NCI-H2171 (cell line): ENCODE results near the gene AADAT.
"Not testable (repeated sequence)": the region's sequence is repeated elsewhere in the genome, so short reads cannot be mapped to it uniquely, and the experiment has no call there.

Experiments used
- DNase-seq: peaks from one replicate; lab custom pipeline; 2025; lab: John Stamatoyannopoulos, UW

Gene AADAT

DNA sequence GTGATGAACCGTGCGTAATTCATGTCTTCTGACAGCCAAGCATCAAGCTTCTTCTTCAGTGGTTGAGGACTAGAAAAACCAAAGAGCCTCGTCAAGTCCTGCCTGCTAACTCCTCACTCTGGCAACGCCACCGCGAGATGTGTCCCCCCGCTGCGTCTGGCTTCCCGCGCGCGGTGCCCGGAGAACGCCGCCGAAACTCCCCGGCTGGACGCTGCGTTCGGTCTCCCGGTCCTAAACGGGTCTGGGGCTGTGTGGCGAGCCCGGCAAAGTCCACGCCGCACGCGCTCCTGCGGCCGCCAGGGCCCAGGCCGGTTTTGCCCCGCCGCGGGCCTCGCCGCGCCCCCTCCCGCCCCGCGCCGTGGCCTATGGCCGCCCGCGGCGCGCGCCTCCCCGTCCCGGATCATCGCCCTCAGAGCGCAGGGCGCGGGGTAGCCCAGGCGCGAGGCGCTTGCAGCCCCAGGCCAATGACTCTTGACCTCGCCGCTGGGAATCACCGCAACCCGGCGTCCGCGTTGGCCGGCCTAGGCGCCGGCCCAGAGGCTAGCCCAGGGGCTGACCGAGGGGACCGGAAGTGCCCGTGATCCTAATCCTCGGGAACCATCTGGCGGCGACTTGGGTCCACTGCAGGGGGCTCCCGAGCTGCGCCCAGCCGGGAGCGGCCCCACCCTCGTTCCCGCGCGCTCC, at the start of gene AADAT:
TSS of gene AADAT (minus strand) at position 289 of the 684 bp plus-strand sequence. CDS start at position 23, 266 bp downstream.
- peak; percentile 33 for DNase-seq

DNA sequence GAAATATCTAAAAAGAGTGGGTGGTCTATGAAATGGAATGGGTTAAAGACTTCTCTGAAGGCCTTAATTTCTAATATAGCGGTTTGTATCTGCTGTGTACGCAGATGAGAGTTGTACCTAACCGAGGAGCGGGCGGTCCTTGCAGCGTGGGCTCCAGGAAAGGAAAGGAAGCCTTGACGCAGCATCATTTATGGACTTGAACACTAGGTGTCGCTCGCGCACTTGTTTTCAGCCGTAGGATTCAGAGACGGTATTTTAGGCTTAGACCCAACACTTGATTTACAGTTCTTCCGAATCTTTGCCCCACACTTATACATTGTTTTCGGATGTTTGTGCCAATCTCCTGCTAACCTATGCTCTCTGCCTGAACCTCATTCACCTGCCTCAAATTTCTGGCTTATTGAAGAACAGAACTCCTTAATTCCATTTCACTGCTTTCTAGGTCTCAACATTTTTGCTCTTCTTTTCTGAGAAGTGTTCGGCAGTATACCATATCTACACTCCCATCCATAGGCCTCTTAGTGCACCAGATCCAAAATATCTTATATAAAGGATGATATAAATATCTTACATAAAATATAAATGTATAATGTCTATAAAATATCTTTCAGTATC, 48.9 kb upstream of the AADAT start:
- DNase-seq, result peak; percentile 2

DNA sequence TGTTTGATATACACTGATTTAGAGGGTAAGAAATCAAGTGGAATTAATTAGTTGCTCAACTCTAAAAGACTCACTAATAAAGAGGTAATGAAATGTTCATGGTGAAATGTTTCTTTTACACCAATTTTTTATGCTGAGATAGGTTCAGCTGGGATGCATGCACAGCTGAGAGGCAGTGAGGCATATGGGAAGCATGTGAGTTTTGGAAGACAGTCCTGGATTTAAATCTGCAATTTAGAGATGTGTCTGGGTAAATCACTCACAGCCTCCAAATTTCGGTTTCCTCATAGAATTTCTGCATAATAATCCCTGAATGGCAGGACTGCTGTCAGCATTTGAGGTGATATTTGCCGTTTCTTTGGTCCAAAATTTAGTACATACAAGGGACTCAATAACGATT, 48.2 kb upstream of the AADAT start:
- no peak for DNase-seq

DNA sequence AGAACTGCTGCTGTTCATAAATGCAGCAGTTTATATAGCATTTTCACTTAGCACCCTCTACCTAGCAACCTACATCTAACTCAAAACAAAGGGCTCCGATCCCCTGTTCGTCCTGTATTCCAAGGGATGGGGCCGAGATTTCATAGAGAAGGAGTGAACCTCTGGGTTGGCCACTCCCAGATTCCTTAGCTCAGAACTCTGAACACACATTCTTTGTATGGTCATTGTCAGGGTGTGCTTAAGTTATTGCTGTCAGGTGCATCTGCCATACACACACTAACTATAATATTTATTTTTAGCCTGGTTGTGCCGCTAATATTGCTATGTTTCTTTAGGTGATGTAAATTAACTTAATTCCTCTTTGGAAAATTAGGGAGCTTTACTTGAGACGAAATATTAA, 47.7 kb upstream of the AADAT start:
- DNase-seq, result no peak

DNA sequence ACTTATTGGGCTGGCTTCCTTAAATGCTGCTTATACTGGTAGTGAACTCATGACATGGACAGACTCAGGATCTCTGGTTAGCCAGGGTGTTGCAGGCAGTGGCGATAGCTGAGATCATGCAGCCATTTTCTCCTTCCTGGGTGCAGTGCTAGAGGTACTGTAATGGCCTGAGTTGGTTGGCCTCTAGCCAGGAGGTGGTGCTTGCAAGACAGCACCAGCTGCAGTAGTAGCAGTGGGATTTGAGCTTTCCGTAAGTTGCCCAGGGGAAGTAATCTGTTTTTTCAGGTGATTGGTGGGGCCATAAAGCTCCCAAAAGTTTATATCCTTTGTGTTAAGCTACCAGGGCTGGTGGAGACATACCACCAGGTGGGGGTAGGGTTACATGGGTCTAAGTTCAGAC, 45.1 kb upstream of the AADAT start:
- no peak for DNase-seq

DNA sequence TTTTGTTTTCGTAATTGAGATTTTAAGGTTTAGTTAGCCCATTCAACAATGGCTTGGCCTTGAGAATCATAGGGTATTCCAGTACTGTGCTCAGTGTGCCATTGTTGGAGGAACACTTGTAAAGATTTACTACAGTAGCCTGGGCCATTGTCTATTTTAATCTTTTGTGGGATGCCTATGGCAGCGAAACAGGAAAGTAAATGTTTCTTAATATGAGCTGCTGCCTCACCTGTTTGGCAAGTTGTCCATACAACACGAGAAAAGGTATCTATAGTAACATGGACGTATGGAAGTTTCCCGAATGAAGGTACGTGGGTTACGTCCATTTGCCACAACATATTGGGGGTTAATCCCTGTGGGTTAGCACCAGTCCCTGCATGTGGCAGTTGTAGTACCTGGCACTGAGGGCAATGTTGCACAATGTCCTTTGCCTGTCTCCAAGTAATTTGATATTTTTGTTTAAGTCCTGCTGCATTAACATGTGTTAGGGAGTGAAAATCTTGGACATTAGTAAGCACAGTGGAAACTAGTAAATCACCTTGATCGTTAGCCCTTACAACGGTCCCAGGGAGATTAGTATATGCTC, 38.6 kb upstream of the AADAT start:
- no peak for DNase-seq

DNA sequence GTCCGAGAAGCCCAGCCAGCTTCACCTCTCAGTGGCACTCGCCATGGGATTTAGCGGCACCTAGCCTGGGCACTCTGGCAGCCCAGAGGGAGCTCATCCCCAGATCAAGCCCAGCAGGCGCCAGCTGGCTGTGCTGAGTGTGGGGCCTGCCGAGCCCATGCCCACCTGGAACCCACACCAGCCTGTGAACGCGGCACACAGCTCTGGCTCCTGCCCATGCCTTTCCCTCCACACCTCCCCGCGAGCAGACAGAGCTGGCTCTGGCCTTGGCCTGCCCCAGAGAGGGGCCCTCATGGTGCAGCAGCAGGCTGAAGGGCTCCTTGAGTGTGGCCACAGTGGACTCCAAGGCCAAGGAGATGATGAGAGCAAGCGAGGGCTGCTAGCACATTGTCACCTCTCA, 38.0 kb upstream of the AADAT start:
- DNase-seq, result no peak

DNA sequence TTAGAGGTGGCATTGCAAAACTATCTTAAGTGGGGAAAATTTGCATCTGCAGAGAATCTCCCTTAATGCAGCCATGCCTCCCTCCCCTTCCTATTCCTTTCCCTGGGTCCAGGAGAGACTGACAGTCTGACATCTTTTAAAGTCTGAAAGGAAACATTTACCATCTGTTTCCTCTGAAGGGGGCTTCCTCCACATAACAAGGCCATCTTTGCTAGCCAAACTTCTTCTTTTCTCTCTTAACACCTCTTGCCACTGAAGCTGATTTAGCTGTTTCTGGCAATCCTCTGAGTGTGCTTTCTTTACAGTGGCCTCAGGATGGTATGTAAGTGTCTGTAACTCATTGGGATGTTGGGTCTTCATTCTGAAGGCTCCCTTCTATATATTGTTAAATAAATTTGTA, 34.6 kb upstream of the AADAT start:
- no peak for DNase-seq

DNA sequence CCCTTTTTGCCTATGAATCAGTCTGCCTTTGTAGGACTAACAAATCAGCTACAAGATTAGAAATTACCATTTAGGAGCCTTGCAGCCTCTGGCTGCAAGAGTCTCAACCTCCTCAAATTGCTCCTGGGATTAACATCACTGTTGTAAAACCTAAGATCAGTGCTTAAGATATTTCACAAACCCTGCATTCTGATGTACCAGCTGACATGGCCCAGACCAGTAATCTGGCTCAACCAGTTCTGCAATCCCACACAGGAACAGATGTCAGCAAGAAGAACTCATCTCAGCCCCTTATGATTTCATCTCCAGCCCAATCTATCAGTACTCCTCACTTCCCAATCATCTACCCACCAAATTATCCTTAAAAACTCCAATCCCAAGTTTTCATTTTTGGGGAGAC, 32.5 kb upstream of the AADAT start:
- DNase-seq, result no peak

DNA sequence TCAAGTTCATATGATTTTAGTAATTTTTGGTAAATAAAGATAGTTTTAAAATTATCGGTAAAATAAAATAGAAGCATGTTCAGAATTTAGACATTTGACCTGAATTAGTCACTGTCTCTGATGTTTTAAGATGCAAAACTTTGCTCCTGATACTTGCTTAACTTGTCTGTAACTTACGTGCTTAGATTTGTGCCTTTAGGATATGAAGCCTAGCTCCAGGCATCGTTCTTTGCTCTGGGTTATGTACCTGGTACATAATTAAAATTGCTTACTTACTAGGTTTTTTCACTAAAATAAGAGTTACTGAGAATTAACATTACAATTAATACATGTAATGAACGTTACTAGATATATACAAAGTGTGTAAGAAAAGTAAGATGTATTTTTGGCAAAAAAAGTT, 24.9 kb upstream of the AADAT start:
- DNase-seq, result no peak

DNA sequence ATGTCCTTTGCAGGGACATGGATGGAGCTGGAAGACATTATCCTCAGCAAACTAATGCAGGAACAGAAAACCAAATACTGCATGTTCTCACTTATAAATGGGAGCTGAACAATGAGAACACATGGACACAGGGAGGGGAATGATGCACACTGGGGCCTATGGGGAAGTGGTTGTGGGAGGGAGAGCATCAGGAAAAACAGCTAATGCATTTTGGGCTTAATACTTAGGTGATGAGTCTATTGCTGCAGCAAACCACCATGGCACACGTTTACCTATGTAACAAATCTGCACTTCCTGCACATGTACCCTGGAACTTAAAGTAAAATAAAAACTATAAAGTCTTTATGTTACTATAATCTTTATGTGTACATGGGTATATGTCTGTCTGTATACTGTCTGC, 24.4 kb upstream of the AADAT start:
- DNase-seq, result not testable (repeated sequence)

DNA sequence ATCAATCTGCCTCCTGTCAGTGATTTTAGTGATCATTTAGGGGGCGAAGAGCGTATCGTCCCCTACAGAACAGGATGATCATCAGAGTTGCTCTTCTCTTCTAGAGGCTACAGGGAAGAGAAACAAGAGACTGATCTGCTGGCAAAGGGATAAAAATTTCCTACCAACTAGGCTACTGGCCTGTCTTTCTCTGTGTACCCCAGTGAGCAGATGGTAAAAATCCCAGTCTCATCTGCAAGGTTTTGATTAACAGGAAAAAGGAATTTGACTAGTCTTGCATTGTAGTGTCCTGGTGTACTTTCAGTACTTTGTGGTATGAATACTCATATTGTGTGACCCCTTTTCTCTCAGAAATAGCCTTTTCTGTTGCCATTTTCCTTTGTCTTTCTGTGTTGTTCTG, 21.8 kb upstream of the AADAT start:
- DNase-seq, result no peak

DNA sequence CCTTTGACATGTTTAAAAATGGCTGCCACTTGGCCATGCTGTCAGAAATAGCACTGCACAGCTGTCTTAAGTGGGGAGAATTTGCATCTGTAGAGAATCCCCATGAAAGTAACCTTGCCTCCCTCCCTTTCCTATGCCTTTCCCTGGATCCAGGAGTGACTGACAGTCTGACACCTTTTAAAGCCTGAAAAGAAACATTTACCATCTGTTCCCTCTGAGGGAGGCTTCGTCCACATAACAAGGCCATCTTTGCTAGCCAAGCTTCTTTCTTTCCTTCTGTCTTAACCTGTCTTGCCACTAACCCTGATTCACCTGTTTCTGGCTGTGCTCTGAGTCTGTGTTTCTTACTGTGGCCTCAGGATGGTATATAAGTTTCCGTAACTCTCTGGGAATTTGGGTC, 21.3 kb upstream of the AADAT start:
- no peak for DNase-seq

DNA sequence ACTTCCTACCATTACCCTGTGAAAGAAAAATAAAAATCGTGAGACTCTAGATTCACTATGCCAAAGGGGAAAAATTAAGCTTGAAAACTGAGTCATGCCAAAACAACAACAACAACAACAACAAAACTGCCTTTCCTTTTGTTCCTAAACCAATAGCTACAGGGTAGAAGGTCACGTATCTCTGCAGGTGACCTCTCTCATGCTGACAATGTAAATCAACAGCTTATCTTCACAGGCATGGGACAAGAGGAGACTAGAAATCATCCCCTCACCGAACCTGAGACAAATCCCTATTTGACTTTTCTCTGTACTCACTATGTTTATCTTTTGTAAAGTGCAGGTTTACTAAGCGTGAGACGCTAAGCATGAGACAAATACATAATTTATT, 20.5 kb upstream of the AADAT start:
- no peak for DNase-seq

DNA sequence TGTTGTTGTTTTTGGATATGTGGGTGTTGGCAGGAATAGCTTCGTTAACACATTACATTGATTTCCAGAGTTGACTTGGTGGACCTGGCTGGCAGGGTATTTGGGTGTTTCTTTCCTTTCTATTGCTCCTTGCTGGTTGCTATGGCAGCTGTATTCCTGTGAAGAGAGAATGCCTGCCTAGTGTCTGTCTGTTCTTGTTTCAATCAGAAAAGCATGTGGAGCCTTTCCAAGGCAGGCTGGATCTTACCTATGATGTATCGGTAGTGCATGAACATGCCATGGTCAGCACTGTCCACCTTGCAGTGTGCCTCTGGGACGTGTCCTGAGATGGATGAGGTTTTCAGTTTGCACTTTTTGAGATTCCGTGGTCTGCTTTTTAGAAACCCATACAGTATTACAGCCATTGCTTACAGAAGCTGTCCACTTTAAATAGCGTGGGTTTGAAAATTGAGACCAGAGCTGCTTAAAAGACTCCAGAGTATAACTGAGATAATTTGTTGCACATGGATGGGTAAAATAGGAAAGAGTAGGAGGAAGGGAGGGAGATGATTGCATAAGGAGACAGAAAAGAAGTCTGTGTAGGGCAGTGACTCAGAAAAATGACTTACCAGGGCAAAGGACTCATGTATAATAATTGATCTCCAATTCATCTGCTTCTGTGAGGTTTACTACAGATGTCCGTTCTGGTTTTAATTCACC, 20.0 kb upstream of the AADAT start:
- no peak for DNase-seq

DNA sequence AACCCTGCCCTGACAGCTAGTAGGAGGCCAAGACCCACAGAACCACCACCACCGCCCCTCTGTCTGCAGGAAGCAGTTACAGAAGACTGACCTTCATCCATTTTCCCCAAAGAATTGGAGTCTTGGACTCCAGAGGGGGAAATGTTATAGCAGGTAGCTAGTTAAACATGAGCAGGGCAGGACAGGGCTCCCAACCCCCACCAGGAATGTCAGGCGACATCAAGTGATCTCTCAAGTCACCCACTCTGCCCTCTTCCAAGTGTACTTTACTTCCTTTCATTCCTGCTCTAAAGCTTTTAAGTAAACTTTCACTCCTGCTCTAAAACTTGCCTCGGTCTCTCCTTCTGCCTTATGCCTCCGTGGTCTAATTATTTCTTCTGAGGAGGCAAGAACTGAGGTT, 17.1 kb upstream of the AADAT start:
- DNase-seq, result no peak

DNA sequence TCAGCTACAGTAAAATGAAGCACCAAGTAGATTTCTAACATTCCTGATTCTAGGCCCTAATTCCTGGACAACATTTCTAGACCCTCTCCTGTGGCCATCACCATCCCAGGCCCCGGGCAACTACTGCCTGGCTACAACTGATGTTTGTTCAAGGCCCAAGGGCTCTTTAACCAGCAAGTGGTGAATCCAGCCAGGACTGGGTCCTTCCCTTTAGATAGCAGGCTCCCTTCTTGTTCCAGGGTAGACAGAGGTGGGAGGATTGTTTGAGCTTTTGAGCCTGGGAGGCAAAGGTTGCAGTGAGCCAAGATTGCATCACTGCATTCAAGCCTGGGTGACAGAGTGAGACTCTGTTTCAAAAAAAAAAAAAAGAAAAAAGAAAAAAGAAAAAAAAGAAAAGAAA, 12.7 kb upstream of the AADAT start:
- DNase-seq, result no peak

DNA sequence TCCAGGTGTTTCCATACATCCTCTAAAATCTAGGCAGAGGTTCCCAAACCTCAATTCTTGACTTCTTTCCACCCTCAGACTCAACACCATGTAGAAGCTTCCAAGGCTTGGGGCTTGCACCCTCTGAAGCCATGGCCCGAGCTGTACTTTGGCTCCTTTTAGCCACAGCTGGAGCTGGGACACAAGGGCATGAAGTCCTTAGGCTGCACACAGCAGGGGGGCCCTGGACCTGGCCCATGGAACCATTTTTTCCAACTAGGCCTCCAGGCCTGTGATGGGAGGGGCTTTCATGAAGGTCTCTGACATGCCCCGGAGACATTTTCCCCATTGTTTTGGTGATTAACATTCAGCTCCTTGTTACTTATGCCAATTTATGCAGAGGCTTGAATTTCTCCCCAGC, 8.4 kb upstream of the AADAT start:
- not testable (repeated sequence) for DNase-seq

DNA sequence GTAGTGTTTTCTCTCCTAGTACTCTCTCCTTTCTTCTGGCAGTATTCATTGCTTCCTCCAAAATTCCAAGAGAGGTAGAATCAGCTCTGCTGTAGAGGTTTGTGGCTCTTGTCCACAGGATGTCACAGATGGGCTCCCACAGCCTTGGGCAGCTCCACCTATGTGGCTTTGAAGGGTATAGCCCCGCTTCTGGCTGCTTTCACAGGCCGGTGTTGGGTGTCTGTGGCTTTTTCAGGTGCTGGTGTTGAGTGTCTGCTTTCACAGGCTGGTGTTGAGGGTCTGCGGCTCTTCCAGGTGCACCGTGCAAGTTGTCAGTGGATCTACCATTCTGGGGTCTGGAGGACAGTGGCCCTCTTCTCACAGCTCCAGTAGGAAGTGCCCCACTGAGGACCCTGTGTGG, 7.9 kb upstream of the AADAT start:
- DNase-seq, result no peak

DNA sequence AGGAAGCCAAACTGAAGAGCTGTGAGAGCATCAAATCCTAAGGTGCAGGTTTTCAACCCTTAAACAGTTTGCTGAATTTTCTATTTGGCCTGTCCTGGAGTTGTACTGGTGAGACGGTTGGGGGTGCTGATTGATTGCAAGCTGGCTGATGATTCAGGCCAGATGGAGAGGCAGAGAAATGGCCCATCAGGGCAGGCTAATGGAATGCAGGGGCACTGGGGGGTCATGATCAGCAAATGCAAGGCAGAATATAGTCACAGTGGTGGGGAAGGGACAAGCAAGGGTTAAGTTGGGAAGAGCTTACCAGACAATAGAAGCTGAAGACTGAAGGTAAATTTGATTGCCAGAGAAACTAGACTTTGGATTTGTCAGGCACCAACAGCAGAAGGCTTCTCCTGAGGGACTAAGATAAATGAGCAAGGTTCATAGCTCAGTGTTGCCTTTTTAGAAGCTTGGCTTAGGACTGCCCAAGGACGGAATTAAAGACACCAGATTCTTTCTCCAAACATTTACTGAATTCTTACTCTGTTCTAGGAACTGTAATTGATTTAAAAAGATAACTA, 4.3 kb upstream of the AADAT start:
- DNase-seq, result no peak

DNA sequence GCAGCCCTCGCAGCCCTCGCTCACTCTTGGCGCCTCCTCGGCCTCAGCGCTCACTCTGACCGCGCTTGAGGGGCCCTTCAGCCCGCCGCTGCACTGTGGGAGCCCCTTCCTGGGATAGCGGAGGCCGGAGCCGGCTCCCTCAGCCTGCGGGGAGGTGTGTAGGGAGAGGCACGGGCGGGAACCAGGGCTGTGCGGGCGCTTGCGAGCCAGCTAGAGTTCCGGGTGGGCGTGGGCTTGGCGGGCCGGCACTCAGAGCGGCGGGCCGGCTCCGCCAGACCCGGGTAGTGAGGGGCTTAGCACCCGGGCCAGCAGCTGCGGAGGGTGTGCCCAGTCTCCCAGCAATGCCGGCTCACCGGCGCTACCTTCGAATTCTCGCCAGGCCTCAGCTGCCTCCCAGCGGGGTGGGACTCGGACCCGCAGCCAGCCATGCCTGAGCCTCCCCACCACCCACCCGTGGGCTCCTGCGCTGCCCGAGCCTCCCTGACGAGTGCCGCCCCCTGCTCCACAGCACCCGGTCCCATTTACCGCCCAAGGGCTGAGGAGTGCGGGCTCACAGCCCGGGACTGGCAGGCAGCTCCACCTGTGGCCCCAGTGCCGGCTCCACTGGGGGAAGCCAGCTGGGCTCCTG, 1.4 kb upstream of the AADAT start:
- no peak for DNase-seq

DNA sequence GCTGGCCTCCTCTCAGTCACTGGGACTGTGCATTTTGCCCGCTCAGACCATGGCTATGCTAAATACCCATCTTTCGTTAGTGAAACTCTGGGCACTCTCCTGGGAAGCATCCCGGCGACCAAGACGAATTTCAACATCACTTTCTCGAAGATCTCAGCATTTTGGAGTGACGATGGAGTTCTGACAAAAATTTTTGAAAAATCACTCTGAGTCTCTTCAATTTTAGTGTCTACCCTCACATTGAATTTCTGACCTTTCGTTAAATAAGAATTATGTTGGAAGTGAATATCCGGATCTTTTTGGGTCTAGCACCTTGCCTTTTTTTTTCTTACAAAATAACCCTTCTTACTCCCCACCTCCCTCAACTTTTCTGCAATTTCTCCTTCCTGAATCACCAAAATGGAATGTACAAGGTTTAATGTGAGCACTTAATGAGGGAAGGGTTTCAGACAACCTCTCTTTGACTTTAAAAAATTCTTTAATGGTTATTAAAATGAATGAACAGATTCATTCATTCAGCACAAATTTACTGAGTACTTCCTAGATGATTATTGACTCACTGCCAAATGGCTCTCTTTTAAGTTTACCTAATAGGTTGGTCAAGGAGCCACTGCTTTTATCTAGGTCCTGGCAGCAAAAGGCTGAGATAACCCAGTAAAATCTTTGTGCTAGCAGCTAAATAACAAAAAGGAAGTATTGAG, 746 bp upstream of the AADAT start:
- DNase-seq, result no peak
